GM18507 (cell line): ENCODE measurements around the gene TIMM23.
A peak's percentile ranks its signal among the peaks of the same experiment; 100 is the strongest.
"Not testable (repeated sequence)": the region's sequence is repeated elsewhere in the genome, so short reads cannot be mapped to it uniquely, and the experiment has no call there.

ENCODE experiments used
- DNase-seq: peaks from one replicate; pipeline ENCODE4 v3.0.0; 2011; ENCODE audit warnings: low read depth; ENCODE audit not compliant: insufficient read length; ENCODE audit errors: extremely low spot score
- FAIRE-seq: peaks from 2 replicates; lab custom pipeline; 2011; peaks lifted over from hg19 to GRCh38; lab: Jason Lieb, UNC

TIMM23 gene, protein sequence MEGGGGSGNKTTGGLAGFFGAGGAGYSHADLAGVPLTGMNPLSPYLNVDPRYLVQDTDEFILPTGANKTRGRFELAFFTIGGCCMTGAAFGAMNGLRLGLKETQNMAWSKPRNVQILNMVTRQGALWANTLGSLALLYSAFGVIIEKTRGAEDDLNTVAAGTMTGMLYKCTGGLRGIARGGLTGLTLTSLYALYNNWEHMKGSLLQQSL

GRCh38 chr10:45972106-45972812 lies at the start of gene TIMM23:
Gene TIMM23 (plus strand): TSS chr10:45972489. CDS start chr10:45972625, 136 bp downstream.
- FAIRE-seq, result not testable (repeated sequence)
- DNase-seq, result peak; percentile 20

GRCh38 chr10:45926790-45927189 lies 45.5 kb upstream of the TIMM23 start:
- not testable (repeated sequence) for DNase-seq, FAIRE-seq

GRCh38 chr10:45931305-45931704 lies 41.0 kb upstream of the TIMM23 start:
- DNase-seq, FAIRE-seq: not testable (repeated sequence)

GRCh38 chr10:45934788-45935187 lies 37.5 kb upstream of the TIMM23 start:
- not testable (repeated sequence) for FAIRE-seq, DNase-seq

- FAIRE-seq, DNase-seq: not testable (repeated sequence)
These were observed 33.1 kb upstream of the TIMM23 start for GRCh38 chr10:45939176-45939697.

GRCh38 chr10:45941196-45941595 lies 31.1 kb upstream of the TIMM23 start:
- FAIRE-seq, DNase-seq: not testable (repeated sequence)

DNA sequence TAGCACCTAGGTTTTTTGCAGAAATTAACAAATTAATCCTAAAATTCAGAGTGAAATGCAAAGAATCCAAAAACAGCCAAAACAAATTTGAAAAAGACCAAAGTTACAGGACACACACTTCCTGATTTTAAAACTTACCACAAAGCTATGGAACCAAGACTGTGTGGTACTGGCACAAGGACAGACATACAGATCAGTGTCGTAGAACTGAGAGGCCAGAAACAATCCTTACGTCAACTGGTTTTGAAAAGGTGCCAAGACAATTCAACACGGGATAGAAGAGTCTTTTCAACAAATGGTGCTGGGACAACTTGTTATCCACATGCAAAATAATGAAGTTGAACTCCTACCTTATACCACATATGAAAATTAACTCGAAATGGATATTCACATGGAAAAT lies 26.8 kb upstream of the TIMM23 start:
- not testable (repeated sequence) for DNase-seq, FAIRE-seq

GRCh38 chr10:45947363-45947762 lies 24.9 kb upstream of the TIMM23 start:
- not testable (repeated sequence) for FAIRE-seq, DNase-seq

DNA sequence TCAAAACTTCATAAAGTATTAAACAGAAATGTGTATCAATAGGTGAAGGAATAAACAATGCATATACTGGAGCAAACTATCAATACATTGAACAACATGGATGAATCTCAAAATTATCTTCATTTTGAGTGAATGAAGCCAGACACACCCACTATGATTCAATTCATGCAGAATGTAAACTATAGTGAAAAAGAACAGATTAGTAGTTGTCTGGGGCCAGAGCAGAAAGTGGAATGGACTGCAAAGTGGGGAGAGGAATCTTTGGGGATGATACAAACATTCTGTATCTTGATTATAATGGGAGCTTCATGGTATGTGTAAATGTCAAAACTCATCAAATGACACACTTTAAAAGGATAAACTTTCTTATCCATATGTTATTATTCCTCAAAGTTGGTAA lies 23.5 kb upstream of the TIMM23 start:
- DNase-seq, FAIRE-seq: not testable (repeated sequence)

DNA sequence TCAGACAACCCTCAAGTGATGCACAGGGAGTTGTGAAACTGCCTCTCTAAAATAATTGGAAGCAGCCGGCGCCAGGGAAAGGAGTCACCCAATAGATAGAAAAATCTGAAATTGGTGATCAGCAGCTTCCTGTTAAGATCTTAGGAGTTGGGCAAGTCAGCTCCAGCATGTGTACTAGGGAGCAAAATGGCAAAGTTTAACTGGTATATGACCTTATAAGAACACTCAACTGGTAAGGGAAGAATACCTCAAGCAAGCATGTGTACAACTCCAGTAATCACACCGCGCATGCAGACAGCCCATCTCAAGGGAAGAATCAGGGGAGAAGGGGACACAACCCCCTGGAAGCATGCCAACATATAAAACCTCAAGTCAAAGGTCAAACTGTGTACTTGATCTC lies 17.9 kb upstream of the TIMM23 start:
- not testable (repeated sequence) for FAIRE-seq, DNase-seq

DNA sequence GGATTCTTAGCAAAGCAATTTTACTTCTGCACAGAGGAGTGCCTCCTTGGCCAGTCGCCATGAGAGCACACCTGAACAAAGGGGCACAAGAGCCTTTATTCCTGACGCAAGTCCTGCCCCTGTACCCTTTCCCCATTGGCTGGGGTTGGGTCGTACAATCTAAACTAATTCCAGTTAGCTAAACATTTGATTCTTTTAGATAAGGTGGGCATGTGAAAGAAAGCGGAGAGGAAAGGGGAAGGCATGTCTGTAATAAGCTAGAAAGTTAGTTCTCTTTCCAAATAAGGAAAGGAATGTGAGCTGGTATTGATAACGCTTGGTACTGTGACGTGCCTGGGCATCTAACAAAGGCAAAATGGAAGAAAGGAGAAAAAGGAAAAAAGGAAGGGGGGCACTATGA lies 15.7 kb upstream of the TIMM23 start:
- not testable (repeated sequence) for DNase-seq, FAIRE-seq

- FAIRE-seq, DNase-seq: not testable (repeated sequence)
These were observed 14.4 kb upstream of the TIMM23 start for GRCh38 chr10:45957928-45958327.

DNA sequence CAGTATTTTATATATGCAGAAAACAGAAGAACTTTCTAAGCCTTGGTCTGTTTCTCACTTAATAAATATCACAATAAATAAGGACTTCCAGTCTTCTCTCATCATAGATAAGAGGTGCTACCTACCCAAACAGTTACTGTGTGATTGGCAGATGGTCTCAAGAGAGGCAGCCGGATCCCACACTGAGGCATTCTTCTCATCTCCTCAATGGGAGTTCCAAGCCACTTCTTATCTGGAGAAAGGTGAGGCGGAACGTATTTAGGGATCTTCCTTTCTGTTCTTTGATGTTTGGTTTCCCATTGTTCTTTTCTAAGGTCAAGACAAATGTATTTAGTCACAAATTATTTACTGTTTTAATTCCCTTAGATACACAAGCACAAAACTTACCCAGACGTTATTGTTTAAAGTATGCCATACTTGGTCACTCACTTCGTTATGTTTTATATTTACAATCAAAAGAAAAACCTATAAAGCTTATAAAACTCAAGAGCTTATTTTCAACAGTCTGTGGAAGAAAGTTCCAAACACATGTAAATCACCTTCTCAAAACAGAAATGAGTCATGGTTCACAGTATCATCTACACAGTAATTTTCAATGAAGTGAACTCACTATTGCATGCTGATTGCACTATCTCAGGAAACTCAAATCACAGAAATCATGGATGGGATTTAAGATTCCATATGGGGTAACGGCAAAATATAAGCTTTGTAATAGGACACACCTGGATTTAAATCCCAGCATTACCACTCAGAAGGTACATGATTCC lies 9.4 kb upstream of the TIMM23 start:
- not testable (repeated sequence) for DNase-seq, FAIRE-seq

DNA sequence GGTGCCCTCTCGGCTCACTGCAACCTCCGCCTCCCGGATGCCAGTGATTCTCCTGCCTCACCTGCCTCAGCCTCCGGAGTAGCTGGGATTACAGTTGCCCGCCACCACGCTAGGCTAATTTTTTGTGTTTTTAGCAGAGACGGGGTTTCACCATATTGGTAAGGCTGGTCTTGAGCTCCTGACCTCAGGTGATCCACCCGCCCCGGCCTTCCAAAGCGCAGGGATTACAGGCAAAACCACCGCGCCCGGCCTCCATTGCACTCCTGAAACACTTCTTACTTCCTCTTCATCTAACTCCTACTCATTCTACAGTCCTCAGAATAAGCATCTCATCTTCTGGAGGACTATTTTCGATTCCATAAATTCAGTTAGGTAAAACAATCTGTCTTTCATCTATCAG lies 1.3 kb upstream of the TIMM23 start:
- not testable (repeated sequence) for FAIRE-seq, DNase-seq

DNA sequence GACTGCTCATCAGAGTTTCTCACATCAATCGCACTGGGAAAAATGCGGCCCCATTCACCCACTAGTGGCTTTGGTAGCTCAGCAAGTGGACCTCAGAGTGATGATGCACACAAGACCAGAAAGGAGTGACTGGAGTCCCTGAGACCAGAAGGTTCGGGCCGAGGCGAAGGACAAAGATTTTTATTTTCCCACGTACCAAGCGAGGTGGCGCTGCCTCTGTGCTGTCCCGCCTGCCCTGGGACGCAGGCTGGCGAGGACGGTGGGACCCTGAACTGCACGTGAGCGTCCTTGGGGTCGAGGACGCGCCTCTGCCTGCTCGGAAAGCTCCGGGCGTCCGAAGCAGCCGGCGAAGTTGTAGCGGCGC lies 565 bp upstream of the TIMM23 start:
- not testable (repeated sequence) for DNase-seq, FAIRE-seq

DNA sequence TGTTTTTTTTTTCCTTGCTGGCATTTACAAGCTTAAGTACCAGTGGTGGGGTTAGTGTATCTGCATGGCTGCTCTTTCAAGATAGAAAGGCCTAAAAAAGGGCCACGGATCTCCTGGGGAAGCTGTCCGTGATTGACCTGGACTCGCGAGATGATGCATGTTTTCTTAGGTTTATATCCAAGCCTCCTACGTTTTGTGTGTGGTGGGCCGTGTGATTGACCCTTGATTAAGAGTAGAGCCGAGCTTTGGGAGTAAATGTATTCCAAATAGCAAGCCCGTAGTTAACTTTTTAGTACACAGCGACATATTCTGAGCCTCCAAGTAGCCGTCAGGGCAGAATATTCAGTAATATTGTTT lies 502 bp downstream of the TIMM23 start:
- DNase-seq, FAIRE-seq: not testable (repeated sequence)

DNA sequence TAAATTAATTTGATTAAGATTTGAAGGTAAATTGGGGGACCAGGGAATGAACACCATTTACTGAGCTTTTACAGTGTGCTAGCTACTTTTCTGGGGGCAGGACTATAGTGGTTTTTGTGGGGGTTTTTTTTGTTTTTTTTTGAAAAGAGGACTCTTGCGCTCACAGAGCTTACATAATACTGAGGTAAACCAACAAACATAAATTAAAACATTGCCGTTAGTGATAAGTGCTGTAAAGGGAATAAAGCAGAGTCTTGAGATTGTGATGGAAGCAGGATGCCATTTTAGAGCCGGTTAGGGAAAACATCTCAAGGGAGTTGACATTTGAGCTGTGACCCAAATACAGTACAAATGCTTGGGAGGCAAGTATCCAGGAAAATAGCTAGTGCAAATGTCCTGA lies 1.8 kb downstream of the TIMM23 start:
- not testable (repeated sequence) for DNase-seq

GRCh38 chr10:45978554-45978953 lies 6.3 kb downstream of the TIMM23 start:
- DNase-seq, FAIRE-seq: not testable (repeated sequence)

More for the DNA sequence above, 1.8 kb downstream of the TIMM23 start:
- not testable (repeated sequence) for FAIRE-seq

- DNase-seq, FAIRE-seq: not testable (repeated sequence)
These were observed 9.1 kb downstream of the TIMM23 start for GRCh38 chr10:45981367-45981766.
